ENCODE results near the gene ITLN1.

Gene ITLN1

DNA sequence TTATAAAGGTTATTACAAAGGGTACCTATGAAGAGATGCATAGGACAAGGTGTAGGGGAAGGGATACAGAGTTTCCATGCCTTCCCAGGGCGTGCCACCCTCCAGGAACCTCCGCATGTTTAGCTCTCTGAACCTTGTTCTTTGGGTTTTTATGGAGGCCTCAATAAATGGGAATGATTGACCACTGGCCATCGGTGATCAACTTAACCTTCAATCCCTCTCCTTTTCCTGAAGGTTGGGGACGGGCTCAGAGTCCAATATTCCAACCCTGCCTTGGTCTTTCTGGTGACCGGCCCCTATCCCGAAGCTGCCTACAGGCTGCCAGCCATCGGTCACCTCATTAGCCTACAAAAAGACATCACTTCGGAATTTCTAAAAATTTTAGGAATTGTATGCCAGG is 34.0 kb downstream of the ITLN1 start:
- DNase-seq (no peak), ATAC-seq (no peak)
- H3K9me3 Mint-ChIP-seq: peaks cover 0 to 5% of the 10 kb centered on the region in 2 donors
- no peak overlapping the region for H3K4me3 Mint-ChIP-seq
- H3K27ac Mint-ChIP-seq: no peak overlapping the region
- no peaks in the 10 kb centered on the region for H3K27me3 Mint-ChIP-seq
- H3K4me1 Mint-ChIP-seq: peaks cover 7% of the 10 kb centered on the region

DNA sequence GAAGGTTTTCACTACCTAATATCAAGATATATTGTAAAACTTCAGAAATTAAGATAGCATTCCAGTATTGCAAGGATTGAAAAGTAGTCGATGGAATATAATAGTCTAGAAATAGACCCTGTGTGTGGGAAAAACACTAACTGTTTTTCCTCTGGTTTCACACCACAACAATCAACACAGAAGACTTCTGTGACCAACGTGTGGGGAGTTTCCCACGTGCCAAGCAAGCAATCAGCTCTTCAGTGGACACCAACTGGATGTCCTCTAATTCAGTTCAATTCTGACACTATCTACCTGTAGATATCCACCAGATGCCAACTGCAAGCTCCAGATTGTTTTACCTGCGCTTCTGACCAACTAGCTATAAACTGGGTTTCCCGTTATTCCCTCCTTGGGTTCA is 34.4 kb downstream of the ITLN1 start:
- H3K27me3 Mint-ChIP-seq: no peaks in the 10 kb centered on the region
- H3K9me3 Mint-ChIP-seq: peaks cover under 1 to 5% of the 10 kb centered on the region in 2 donors
- H3K27ac Mint-ChIP-seq: no peak overlapping the region
- DNase-seq (no peak), ATAC-seq (no peak)
- peaks cover 7% of the 10 kb centered on the region for H3K4me1 Mint-ChIP-seq
- H3K4me3 Mint-ChIP-seq: no peak overlapping the region

DNA sequence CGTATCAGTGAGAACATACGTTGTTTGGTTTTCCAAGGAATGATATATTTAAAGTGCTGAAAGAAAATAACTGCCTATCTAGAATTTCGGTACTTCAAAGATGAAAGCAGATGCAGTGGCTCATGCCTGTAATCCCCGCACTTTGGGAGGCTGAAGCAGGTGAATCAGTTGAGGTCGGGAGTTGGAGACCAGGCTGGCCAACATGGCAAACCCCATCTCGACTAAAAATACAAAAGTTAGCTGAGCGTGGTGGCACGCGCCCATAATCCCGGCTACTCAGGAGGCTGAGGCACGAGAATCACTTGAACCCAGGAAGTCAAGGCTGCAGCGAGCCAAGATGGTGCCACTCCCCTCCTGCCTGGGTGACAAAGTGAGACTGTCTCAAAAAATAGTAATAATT is 38.7 kb downstream of the ITLN1 start:
- DNase-seq (no peak), ATAC-seq (no peak)
- Mint-ChIP-seq H3K4me3 (no peak overlapping the region), H3K4me1 (peaks cover 20% of the 10 kb centered on the region), H3K9me3 (peaks cover 8 to 10% of the 10 kb centered on the region in 2 donors), H3K27ac (no peak overlapping the region), H3K27me3 (no peaks in the 10 kb centered on the region)

DNA sequence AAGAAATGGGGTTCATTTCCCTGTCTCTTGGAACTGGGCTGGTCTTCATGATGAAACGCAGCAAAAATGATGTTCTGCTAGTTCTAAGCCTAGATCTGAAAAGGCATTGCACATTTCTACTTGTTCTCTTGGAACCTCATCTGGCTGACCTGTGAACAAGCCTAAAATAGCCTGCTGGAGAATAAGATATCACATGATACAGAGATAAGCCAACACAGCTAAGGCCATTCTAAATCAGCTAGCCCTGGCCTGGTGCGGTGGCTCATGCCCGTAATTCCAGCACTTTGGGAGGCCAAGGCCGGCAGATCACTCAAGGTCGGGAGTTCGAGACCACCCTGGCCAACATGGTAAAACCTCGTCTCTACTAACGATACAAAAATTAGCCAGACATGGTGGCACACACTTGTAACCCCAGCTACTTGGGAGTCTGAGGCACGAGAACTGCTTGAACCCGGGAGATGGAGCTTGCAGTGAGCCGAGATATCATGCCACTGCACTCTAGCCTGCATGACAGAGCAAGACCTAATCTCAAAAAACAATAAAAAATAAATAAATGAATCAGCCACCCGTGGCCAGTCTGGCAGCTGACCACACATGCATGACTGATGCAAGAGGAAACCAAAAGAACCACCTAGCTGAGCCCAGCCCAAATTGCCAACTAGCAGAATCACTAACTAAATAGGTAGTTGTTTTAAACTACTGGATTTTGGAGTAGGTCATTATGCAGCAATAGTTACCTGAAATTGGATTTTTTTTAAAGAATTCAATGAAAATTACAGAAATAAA is 40.3 kb downstream of the ITLN1 start:
- H3K27ac Mint-ChIP-seq: no peak overlapping the region

DNA sequence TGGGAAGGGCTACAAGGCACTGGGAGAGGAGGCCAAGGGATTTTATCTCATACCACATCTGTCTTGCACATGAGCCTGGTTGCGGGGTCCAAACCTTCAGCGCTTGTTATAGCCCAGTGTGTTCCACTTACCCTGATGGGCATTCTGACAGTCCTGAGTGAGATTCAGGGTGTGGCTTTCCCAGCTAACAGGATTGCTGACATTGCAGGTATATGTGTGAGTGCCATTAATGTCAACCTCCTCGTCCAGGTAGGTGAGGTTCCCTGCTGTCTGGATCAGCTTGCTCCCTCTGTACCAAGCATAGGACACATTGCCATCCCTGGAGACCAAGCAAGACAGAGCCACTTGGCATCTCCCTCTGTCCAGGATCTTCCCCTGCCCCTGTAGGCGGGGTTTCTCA is 43.9 kb downstream of the ITLN1 start:
- no peak overlapping the region for H3K27ac Mint-ChIP-seq
- H3K27me3 Mint-ChIP-seq: no peaks in the 10 kb centered on the region
- H3K4me1 Mint-ChIP-seq: peaks cover 61% of the 10 kb centered on the region
- H3K4me3 Mint-ChIP-seq: no peak overlapping the region
- no peak for ATAC-seq
- H3K9me3 Mint-ChIP-seq: peaks cover 5 to 8% of the 10 kb centered on the region in 2 donors
- no peak for DNase-seq

More for the DNA sequence above, 40.3 kb downstream of the ITLN1 start:
- H3K27me3 Mint-ChIP-seq: no peaks in the 10 kb centered on the region
- no peak for ATAC-seq
- H3K9me3 Mint-ChIP-seq: peaks cover 8 to 10% of the 10 kb centered on the region in 2 donors
- DNase-seq: no peak
- H3K4me1 Mint-ChIP-seq: peaks cover 26% of the 10 kb centered on the region
- H3K4me3 Mint-ChIP-seq: no peak overlapping the region

DNA sequence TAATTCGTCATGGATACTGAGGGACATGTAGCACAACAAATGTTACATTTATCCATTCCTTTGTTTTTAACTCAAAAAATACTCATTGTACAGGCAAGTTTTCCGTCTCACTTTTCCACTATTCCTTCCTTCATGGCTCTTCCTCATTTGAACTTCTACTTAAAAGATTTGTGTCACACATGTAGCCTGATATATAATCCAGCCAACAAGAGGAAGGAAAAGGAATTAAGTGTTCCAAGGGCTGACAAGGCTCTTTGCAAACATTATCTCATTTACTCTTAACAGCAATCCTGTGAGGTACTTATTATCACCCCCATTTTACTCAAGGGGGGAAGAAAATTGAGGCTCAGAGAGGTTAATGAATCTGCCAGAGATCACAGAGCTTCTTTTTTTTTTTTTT is 45.2 kb downstream of the ITLN1 start:
- ATAC-seq: no peak
- Mint-ChIP-seq H3K9me3 (no peaks in the 10 kb centered on the region), H3K4me1 (peaks cover 68% of the 10 kb centered on the region), H3K4me3 (no peak overlapping the region), H3K27me3 (no peaks in the 10 kb centered on the region), H3K27ac (peak overlapping the region in 1 of 2 donors; percentile 42)
- DNase-seq: no peak

DNA sequence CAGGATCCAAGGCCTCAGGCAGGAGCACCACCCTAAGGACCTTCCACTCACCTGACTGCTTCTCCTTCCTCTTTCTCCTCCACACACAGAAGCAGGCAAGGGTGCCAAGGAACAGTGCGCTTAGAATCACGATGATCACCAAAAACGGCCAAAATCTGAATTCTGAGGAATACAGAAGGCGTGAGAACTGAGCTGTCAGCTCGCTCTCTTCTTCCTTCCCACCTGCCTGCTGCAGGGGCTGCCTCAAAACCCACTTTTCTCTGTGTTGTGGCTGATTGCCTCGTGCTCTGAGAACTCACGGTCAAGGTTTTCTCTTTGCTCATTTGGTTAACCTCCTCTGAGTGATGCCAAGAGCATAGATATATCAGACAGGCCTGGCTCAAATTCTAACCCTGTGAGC is 46.1 kb downstream of the ITLN1 start:
- Mint-ChIP-seq H3K4me3 (peak overlapping the region; percentile 64 to 74), H3K27me3 (no peaks in the 10 kb centered on the region), H3K27ac (no peak overlapping the region), H3K9me3 (no peaks in the 10 kb centered on the region), H3K4me1 (peaks cover 76% of the 10 kb centered on the region)
- peak; percentile 9 for ATAC-seq
- DNase-seq: peak; percentile 37 to 55

DNA sequence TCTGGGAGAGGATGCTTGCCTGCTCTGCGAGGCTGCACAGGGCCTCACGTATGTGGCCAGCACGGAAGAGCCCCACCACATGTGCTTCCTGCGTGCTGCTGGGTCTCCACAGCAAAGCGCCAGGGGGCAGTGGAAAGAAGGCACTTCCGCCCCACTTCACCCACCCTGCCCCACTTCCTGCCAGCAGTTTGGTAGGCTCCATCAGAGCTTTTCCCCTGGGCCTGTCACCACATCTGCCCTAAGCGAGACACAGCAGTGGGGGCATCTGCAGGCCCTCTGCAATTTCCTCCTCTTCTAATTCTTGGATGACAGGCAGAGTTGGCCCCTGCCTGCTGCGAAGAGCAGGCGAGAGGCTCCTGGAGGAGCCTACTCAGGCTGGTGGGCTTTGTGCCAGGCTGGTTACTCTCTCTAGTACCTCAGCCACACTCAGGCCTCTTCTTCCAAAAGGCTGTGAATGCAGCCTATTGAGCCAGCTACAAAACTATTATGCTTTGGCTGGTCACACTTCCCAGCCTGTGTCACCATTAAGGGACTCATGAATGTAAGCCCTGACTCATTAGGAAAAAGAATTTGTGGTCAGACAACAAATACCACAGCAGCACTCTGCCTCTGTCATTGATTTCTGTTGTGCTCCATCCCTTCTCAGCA is 47.3 kb downstream of the ITLN1 start:
- Mint-ChIP-seq H3K9me3 (no peaks in the 10 kb centered on the region), H3K4me3 (peak overlapping the region; percentile 74 to 84), H3K27me3 (no peaks in the 10 kb centered on the region), H3K4me1 (peaks cover 81% of the 10 kb centered on the region), H3K27ac (peak overlapping the region; percentile 99)
- DNase-seq: peak; percentile 82 to 91
- ATAC-seq: peak; percentile 96

DNA sequence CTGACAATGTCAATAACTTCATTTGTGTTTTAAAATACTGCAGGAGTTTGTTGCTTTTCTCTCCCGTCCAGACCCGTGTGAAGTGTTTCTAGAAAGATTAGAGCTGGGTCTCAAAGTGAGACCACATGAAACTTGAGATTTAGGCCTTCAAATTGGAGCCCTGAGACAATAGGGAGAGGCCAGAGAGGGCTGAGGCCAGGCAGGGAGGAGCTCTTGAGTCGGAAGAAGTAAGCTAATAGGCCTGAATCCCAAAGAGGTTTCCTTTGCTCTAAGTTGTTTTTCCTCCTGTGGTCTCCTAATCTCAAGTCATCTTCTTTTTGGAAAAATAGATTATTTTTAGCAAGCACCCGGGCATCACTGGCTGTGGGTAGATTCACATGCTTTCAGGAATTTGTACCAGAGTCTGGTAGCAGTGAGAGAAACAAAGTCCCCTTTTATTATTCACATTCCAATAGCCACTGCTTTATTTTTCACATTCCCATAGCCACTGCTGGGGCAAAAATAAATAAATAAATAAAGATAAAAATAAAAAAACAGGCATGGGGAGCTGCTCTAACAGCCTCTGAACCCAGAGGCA is 47.9 kb downstream of the ITLN1 start:
- Mint-ChIP-seq H3K9me3 (no peaks in the 10 kb centered on the region), H3K4me1 (peaks cover 78% of the 10 kb centered on the region), H3K27me3 (no peaks in the 10 kb centered on the region), H3K4me3 (peak overlapping the region; percentile 59 to 74), H3K27ac (peak overlapping the region; percentile 99)
- ATAC-seq: no peak
- DNase-seq: no peak

DNA sequence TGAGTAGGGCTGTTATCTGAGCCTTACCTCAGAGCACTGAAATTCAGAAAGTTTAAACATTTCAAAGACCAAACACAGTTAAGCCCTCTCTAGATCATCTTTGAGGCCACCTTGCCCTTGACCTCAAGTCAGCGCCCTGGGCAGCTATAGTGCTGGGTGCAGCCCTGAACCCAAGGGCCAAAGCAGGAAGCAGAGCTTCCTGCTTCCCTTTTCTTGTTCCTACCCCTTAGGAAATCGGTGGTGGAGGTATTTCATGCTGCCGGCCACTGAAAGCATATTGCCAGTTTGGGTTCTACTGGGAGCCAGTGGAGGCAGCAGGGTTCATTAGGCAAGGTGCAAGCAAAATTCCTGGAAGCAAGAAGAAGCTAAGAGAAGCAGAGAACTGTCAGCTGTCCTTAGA is 48.4 kb downstream of the ITLN1 start:
- Mint-ChIP-seq H3K4me1 (peaks cover 74% of the 10 kb centered on the region), H3K4me3 (peak overlapping the region; percentile 59), H3K27ac (peak overlapping the region; percentile 95 to 99)

DNA sequence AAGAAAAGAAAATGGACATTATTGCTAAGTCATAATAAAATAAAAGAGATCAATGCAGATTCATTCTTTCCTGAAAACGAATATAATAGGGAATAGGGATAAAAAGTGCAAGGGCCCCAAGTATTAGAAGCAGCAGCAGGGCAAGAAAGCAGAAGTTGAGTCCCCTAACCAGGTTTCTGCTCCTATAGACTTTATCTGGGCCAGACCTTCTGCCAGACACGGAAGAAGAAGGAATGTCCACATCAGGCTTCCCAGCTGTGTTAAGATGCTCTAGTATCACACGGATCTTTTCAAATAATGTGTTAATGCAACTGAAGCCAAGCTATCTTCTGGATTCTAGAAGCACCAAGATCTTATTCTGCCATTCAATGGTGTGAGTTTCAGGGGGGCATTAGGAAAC is 49.2 kb downstream of the ITLN1 start:
- peaks cover 71% of the 10 kb centered on the region for H3K4me1 Mint-ChIP-seq
- peak overlapping the region in 1 of 2 donors; percentile 86 for H3K27ac Mint-ChIP-seq
- no peak for ATAC-seq
- no peaks in the 10 kb centered on the region for H3K9me3 Mint-ChIP-seq
- DNase-seq: no peak
- H3K27me3 Mint-ChIP-seq: no peaks in the 10 kb centered on the region
- no peak overlapping the region for H3K4me3 Mint-ChIP-seq

More for the DNA sequence above, 48.4 kb downstream of the ITLN1 start:
- no peak for DNase-seq
- no peak for ATAC-seq
- Mint-ChIP-seq H3K9me3 (no peaks in the 10 kb centered on the region), H3K27me3 (no peaks in the 10 kb centered on the region)

DNA sequence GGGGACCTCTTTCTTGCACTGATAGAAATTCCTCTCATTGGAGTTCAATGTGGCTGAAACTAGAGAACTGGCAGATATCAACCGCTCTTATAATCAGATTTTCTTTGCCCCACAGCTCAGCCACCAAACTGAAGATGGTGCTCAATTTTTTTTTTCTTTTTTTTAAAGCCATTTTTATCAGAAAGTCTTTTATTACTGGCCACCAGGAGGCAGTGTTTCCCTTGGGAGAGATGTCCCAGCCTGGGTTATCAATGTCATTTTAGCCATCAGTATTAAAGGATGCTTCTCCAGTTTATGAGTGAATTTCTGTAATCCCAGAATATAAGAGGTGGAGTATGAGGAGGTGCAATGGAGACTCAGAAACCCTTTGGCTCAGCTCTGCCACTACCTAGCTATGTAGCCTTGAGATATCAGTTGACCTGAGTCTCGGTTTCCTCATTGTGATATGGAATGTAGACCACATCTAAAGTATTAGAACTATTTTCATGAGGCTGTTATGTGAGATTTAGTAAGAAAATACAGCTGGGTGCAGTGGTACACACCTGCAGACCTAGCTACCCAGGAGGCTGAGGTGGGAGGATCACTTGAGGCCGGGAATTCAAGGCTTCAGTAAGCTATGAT is 49.9 kb downstream of the ITLN1 start:
- Mint-ChIP-seq H3K4me1 (peaks cover 78% of the 10 kb centered on the region), H3K4me3 (no peak overlapping the region), H3K27ac (peak overlapping the region; percentile 57 to 93), H3K9me3 (no peaks in the 10 kb centered on the region), H3K27me3 (no peaks in the 10 kb centered on the region)
- no peak for ATAC-seq
- DNase-seq: peak; percentile 42 to 43

DNA sequence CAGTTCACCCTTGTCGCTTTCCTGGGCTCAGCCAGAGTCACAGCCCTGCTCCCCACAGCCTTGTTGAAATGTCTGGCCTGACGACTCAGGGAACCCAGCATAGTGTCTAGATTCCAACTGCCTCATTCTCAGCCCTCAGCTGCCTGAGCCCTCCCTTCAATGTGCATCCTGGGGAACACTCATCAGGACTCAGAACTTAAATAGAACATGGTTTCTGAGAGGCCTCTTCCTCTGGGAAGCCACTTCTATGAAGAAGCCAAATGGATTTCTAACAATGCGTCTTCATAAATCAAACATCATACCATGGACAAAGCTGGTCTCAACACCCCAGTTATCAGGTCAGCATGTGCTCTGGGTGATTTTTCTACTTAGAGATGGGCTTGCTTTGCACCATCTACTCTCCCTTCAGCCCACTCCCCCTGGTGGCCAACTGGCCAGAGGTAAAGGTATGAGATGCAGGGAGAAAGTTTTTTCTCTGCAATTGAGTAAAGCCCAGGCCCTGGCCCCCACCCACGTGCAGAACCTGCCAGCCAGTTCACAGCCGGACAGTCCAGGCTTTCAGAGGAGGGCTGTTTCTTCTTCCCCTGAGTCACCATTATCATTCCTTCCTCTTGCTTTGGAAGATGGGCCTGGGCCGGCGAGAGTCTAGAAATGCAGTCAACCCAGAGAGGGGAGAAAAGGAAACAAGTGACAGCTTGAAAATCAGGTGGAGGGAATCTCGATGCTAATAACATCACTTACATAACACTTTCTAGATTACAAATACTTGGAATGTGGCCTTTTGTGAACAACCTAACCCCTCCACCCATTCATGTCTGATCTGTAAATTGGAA is 54.4 kb downstream of the ITLN1 start:
- peak; percentile 86 for ATAC-seq
- H3K27ac Mint-ChIP-seq: no peak overlapping the region

DNA sequence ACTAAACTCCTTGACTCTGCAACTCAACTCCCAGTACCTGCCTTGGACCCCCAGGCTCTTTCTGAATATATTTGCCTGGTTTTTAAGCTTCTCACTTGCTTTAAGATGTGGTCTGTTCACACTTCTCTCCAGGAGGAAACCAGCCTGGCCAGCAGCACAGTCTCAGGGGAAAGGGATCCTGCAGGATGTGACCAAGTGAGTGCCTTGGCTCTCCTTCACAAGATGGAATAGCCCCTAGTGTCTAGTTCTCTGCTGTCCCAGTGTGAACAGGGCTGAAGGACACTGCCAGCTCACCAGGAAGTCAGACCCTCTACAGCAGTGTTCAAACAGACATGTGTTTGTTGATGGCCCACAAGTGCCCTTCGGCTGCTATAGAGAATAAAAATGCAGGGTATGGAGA is 55.2 kb downstream of the ITLN1 start:
- Mint-ChIP-seq H3K27me3 (no peaks in the 10 kb centered on the region), H3K27ac (no peak overlapping the region), H3K9me3 (no peaks in the 10 kb centered on the region), H3K4me3 (no peak overlapping the region), H3K4me1 (peaks cover 40% of the 10 kb centered on the region)
- DNase-seq: no peak
- no peak for ATAC-seq

More for the DNA sequence above, 54.4 kb downstream of the ITLN1 start:
- H3K4me1 Mint-ChIP-seq: peaks cover 48% of the 10 kb centered on the region
- peak; percentile 68 to 78 for DNase-seq
- no peaks in the 10 kb centered on the region for H3K27me3 Mint-ChIP-seq
- H3K9me3 Mint-ChIP-seq: no peaks in the 10 kb centered on the region
- no peak overlapping the region for H3K4me3 Mint-ChIP-seq

DNA sequence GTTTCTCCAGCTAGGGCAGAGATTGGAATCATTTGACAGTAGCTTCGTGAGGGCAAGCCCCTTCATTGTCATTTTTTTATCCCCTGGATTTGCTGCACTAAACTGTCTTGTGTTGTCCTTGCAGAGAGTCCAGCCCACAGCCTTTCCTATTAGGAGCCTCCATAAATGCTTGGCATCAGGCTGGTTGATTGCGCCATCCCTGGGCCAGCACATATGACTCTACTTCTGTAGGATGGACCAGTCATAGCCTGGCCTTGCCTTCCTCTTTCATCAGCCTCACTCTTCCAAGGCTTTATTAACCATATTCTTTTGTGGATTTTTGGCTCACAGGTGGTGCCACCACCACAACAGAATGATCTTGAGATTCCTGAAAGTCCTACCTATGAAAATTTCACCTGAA is 57.6 kb downstream of the ITLN1 start:
- no peak overlapping the region for H3K27ac Mint-ChIP-seq
- DNase-seq (no peak), ATAC-seq (no peak)
- H3K27me3 Mint-ChIP-seq: no peaks in the 10 kb centered on the region
- H3K4me1 Mint-ChIP-seq: peaks cover 23% of the 10 kb centered on the region
- H3K4me3 Mint-ChIP-seq: no peak overlapping the region
- H3K9me3 Mint-ChIP-seq: no peaks in the 10 kb centered on the region

Measured in stimulated activated naive CD8-positive, alpha-beta T cell treated with anti-CD3 and anti-CD28 coated beads, Interleukin-15, amount 100 ng/mL, for 72 hours (primary cell).